ENCODE data around the gene TESPA1. TPM values are rescaled to one million over a fixed set of nuclear protein-coding genes. Genes with fewer than 3 reads are reported as not detected.

TESPA1 gene
- total RNA-seq, 1 experiment from 2014 or later, result not detected

GRCh38 chr12:54917001-54917488 is 67.5 kb downstream of the TESPA1 start:
- CTCF ChIA-PET, result no interaction called here
- POLR2A ChIA-PET (ENCODE audit: unreplicated experiment), result no interaction called here
- H3K27ac ChIP-seq, result no peak overlapping the region
- no peaks in the 10 kb centered on the region for H3K79me2 ChIP-seq (ENCODE audit: low read depth)
- no peak overlapping the region for H2AFZ ChIP-seq
- no peaks in the 10 kb centered on the region for H4K20me1 ChIP-seq (ENCODE audit: insufficient read depth)
- H3K27me3 ChIP-seq (ENCODE audit: insufficient read depth, low read depth), result peaks cover 53% of the 10 kb centered on the region
- H3F3A ChIP-seq (ENCODE audit: insufficient read depth, low read depth), result no peaks in the 10 kb centered on the region
- H3K4me1 ChIP-seq (replicated peaks; ENCODE audit: insufficient read depth), result no peaks in the 10 kb centered on the region
- H3K4me2 ChIP-seq, result no peak overlapping the region
- no peaks in the 10 kb centered on the region for H3K9me2 ChIP-seq (ENCODE audit: insufficient read depth)
- no peaks in the 10 kb centered on the region for H3K36me3 ChIP-seq (ENCODE audit: low read depth)
- no peak for TF ChIP-seq EZH2 (IDR thresholded peaks at IDR 0.05; ENCODE audit: low read depth)
- TF ChIP-seq CTCF (conservative IDR thresholded peaks at IDR 0.05), result no peak
- no peak for DNase-seq
- BruUV-seq (replicated peaks), result no TSS peak
- no peaks in the 10 kb centered on the region for H3K9me3 ChIP-seq (ENCODE audit: insufficient read depth, low read depth)
- intact Hi-C loops (cut with micrococcal nuclease; ENCODE audit: unreplicated experiment), result no loop called here
- H3K4me3 ChIP-seq, result no peak overlapping the region

Other genes with a start within 250 kb of the TESPA1 start
- gene MUCL1, start 130.2 kb downstream of the TESPA1 start, total RNA-seq (2021), result not detected in 2 replicates
- gene NEUROD4, start 35.2 kb upstream of the TESPA1 start, total RNA-seq (2021), result not detected in 2 replicates
- not detected in 2 replicates for gene OR9K2, start 141.6 kb upstream of the TESPA1 start, total RNA-seq (2021)
- gene OR10A7, start 236.3 kb upstream of the TESPA1 start, total RNA-seq (2021), result not detected in 2 replicates